DMS79 treated with DMSO at 0.1 percent for 48 hours (cell line): ENCODE data around the gene GGA3.
A peak's percentile ranks its signal among the peaks of the same experiment; 100 is the strongest.
"Not testable (repeated sequence)": the region's sequence is repeated elsewhere in the genome, so short reads cannot be mapped to it uniquely, and the experiment has no call there.

Experiments used
- DNase-seq: peaks from one replicate; lab custom pipeline; 2025; lab: John Stamatoyannopoulos, UW

GGA3 gene

DNA sequence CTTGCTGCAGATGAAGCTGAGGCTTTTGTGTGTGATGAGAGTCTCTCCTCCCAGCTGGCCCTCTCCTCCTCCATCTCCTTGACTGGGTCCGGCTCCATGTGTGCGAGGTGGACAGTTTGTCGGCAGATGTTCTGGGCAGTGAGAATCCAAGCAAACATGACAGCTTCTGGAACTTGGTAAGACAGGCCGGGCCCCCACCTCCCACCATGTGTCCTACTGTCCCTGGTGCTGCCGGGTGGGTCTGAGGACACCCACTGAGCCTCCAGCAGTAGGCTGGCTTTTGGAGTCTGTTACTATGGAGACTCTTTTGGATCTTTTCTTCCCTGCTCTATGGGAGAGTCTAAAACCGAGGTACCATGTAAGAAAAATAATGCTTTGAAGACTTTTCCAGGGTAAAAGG, 43.3 kb downstream of the GGA3 start:
- no peak for DNase-seq

DNA sequence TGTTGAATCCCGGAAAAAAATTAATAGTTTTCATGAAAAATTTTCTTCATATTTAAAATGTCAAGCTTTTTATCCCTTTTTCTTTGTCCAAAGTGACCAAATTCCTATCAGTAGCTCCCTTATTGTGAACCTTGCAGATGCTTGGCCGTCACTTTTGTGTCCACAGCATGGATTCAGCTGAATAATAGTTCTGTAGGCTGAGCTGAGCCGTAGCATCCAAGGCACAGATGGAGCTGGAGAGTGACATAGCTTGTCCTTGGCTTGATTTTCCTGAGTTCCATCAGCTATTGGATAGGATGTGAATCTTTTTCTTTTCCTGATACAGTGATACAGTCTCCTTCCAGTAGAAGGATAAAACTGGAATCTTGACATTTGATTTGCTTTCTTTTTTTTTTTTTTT, 52.3 kb downstream of the GGA3 start:
- no peak for DNase-seq

DNA sequence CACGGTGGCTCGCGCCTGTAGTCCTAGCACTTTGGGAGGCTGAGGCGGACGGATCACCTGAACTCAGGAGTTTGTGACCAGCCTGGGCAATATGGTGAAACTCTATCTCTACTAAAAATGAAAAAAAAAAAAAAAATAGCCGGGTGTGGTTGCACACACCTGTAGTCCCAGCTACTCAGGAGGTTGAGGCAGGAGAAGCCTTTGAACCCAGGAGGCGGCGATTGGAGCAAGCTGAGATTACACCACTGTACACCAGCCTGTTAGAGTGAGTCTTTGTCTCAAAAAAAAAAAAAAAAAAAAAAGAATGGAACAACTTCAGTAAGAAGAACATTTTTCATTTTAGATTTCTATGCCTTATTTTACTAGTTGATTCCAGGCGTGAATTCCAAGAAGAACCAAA, 53.2 kb downstream of the GGA3 start:
- DNase-seq = no peak

DNA sequence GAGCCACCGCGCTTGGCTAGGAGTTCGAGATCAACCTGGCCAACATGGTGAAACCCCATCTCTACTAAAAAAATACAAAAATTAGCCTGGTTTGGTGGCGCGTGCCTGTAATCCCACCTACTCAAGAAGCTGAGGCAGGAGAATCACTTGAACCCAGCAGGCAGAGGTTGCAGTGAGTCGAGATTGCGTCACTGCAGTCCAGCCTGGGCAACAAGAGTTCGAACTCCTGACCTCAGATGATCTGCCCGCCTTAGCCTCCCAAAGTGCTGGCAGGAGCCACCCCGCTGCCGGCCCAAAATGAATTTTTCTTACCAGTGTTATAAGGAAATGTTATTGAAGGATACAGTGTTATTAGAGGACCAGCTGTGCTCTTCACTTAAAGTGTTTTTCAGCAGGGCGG, 53.6 kb downstream of the GGA3 start:
- DNase-seq = no peak

DNA sequence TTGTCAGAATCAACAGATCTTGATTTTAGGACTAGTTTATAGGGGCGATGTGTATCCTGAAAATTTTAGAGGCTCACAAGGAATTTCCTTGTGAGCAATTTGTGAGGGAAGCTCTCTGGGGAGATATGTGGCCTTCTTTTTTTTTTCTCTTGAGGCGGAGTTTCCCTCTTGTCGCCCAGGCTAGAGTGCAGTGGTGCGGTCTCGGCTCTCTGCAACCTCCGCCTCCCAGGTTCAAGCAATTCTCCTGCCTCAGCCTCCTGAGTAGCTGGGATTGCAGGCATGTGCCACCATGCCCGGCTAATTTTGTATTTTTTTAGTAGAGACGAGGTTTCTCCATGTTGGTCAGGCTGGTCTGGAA, 54.4 kb downstream of the GGA3 start:
- DNase-seq = not testable (repeated sequence)

DNA sequence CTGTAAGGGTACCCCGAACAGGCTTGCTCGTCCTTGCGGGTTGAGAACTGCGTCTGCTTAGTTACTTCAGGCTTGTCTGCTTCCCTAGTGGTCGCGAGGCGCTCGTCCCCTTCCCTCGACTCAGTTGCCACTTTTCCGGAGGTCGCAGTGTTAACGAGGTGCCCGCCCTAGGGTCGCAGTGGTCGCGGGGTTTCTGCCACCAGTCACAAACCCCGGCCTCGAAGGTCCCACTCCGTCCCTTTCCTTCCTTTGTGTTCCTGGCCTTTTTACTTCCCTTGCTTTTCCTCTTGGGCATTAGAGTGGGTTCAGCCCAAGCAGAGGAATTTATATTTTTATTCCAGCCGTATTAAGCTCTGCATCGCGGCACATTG, 55.6 kb downstream of the GGA3 start:
- no peak for DNase-seq

DNA sequence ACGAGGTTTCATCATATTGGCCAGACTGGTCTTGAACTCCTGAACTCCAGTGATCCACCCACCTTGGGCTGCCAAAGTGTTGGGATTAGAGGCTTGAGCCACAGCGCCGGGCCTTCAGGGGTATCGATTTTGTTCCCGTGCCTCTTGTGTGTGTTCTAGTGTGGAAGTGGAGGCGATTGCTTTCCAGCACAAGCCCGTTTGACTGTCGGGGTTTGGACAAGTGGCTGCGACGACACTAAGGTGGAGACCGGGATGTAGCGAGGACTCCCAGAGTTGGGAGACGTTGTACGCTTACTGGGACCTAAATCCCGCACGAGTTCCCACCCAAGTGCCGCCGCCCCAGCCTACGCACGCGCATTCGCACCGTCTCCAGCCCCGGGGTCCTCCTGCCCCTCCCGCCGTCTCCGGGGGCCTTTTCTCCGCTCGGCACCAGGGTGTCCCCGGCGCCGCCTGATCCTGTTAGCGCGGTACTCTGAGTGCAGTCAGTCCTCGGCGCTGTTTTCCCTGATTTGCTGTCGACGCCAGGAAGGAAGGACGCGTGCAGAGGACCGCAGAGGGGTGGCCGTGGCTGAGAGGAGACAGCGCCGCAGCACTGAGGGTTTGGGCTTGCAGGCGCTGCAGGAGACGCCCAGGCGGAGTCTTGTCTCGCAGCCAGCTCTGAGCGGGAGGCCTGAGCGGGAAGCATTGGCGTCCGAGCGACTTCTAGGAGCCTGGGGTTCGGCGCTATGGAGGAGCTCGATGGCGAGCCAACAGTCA, 56.2 kb downstream of the GGA3 start, which contains the start of gene NUP85:
NUP85 (plus strand) TSS at position 643 of the 756 bp plus-strand sequence; CDS start at position 726, 83 bp downstream.
- DNase-seq = peak; percentile 80

DNA sequence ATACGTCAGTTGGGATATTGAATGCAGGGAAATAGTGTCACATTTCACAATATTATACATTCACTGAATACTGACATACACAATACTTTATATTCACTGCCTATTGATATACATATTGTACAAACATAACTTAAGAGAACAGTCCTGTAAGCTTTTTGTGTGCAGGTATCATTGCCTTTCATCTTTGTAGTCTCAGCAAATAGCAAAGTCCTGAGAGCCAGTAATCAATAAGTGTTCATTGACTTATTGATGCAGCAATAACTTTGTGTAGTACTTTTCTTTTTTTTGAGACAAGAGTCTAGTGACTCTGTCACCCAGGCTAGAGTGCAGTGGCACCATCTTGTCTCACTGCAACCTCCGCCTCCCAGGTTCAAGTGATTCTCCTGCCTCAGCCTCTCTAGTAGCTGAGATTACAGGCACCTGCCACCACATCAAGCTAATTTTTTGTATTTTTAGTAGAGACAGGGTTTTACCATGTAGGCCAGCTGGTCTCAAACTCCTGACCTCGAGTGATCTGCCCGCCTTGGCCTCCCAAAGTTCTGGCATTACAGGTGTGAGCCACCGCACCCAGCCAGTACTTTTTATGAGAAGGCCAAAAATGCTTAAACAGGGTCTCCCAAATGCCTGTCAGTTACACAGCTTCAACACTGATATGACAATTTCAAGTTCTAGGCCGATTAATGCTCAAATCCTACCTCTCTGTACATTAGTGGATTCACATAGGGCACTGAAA, 61.4 kb downstream of the GGA3 start:
- no peak for DNase-seq

DNA sequence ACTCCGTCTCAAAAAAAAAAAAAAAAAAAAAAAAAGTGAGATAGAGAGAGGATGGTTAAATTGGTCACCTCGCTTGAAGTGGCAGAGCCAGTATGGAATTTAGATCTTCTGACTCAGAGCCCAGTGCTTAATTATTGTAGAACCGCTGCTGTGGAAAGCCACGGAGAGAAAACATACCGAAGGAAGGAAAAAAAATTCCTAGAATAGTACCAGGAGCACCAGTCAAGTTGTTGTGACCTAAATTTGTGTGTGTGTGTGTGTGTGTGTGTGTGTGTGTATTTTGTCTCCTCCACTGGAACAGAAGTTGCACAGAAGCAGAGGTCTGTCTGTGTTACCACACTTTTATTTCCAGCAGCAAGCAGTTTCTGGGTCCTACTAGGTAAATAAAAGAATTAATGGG, 66.5 kb downstream of the GGA3 start:
- no peak for DNase-seq

DNA sequence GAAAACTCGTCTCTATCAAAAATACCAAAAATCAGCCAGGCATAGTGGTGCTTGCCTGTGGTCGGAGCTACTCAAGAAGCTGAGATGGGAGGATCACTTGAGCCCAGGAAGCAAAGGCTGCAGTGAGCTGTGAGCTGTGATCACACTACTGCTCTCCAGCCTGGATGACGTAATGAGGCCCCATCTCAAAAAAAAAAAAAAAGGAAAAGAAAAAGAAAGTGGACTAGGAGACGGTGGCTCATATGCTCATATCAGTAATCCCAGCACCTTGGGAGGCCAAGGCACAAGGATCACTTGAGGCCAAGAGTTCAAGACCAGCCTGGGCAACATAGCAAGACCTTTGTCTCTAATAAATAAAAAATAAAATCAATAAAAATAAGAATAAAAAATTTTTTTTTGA, 69.8 kb downstream of the GGA3 start:
- no peak for DNase-seq

DNA sequence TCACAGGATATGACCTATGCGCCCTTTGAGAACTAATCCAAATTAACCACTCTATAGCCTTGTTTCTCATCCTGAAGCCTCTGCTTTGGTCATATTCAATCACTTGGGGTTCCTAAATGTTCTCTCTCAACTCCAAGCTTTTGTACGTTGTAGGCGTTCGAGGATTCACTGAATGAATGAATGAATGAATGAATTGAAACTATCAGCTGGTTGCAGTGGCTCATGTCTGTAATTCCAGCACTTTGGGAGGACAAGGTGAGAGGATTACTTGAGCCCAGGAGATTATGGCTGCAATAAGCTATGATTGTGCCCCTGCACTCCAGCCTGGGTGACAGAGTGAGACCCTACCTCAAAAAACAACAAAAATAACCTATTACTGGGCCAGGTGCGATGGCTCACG, 72.8 kb downstream of the GGA3 start:
- DNase-seq = no peak
